Left lung (tissue), 10 donors: ENCODE data around the gene AUTS2. TPM values are rescaled to one million over a fixed set of nuclear protein-coding genes. Genes with fewer than 3 reads are reported as not detected.

Experiments used
- ATAC-seq: fragments of 200-7000 bp; cut with Tn5 transposase; one replicate; pipeline ENCODE4 v1.9.1; 2020; ENCODE audit warnings: moderate library complexity
- DNase-seq, 4 donors: peaks; one replicate each; pipeline ENCODE4 v3.0.0-alpha.2; 2013 to 2020
- H3K27ac ChIP-seq, 2 donors: fragments of 200-600 bp; sonication (generic) in 1 of 2; one replicate each; pipeline versions ENCODE4 v1.5.0 to v1.8.0; 2020 to 2021
- H3K27me3 ChIP-seq, 2 donors: fragments of 200-600 bp; sonication (generic) in 1 of 2; one replicate each; pipeline versions ENCODE4 v1.5.0 to v1.8.0; 2020 to 2021
- H3K36me3 ChIP-seq, 2 donors: fragments of 200-600 bp; sonication (generic) in 1 of 2; one replicate each; pipeline versions ENCODE4 v1.5.0 to v1.8.0; 2020 to 2021
- H3K4me1 ChIP-seq, 2 donors: fragments of 200-600 bp; one replicate each; pipeline ENCODE4 v1.8.0; 2021
- H3K4me3 ChIP-seq, 2 donors: fragments of 200-600 bp; sonication (generic) in 1 of 2; one replicate each; pipeline versions ENCODE4 v1.5.0 to v1.8.0; 2020 to 2021; ENCODE audit warnings: mild to moderate bottlenecking in 1 of 2
- H3K9me3 ChIP-seq, 2 donors: fragments of 200-600 bp; sonication (generic) in 1 of 2; one replicate each; pipeline versions ENCODE4 v1.5.0 to v1.8.0; 2020 to 2021
- CTCF ChIP-seq, 2 donors: fragments of 200-600 bp; sonication (generic) in 1 of 2; IDR thresholded peaks; one replicate each; pipeline versions ENCODE4 v1.5.0 to v1.8.0; 2021; ENCODE audit warnings: antibody characterized with exemption in 2 of 2
- intact Hi-C, 2 donors: fragments of 100-400 bp; cut with DNase I; formaldehyde crosslinking; loops; one replicate each; pipeline versions ENCODE4 v1.11.2 to v1.14.2; 2022
- polyA plus RNA-seq, 6 donors: library from polyadenylated mRNA; unstranded; fragments of 120-200 nt; gene quantifications; one replicate each; pipeline ENCODE4 v1.2.1, GENCODE V29; 2013; ENCODE audit not compliant: insufficient read length in 6 of 6
- total RNA-seq, 2 donors: library from RNA; stranded (reverse); fragmentation: NEBNext Ultra II Directional; extraction: Animal tissue kit (Norgen Biotek cat#: 25700); gene quantifications; one replicate each; pipeline ENCODE4 v1.2.1, GENCODE V29; 2021
- donor health status: DM: no; HTN: yes; CAD: no.
- donor health status: DM: no; HTN: no; CAD: no.

AUTS2 gene
- total and polyA plus RNA-seq, 8 donors = 40.4 to 119 (median 103) TPM

- intact Hi-C loops = no loop called here
- DNase-seq = no peak
These were observed 308.2 kb downstream of the AUTS2 start for GRCh38 chr7:69906283-69906995.

GRCh38 chr7:69907720-69908119, 309.4 kb downstream of the AUTS2 start:
- Histone ChIP-seq H3K4me3 (no peak overlapping the region), H3K27me3 (no peaks in the 10 kb centered on the region), H3K9me3 (peaks cover 0 to 21% of the 10 kb centered on the region in 2 donors), H3K27ac (no peak overlapping the region), H3K36me3 (no peaks in the 10 kb centered on the region), H3K4me1 (no peaks in the 10 kb centered on the region)
- TF ChIP-seq CTCF (IDR thresholded peaks at IDR 0.05) = no peak
- DNase-seq (no peak), ATAC-seq (no peak)
- intact Hi-C loops = no loop called here

More at GRCh38 chr7:69906283-69906995, 308.2 kb downstream of the AUTS2 start:
- no peak overlapping the region for H3K27ac ChIP-seq
- no peak overlapping the region for H3K4me3 ChIP-seq
- no peak for TF ChIP-seq CTCF (IDR thresholded peaks at IDR 0.05)
- peaks cover 0 to 14% of the 10 kb centered on the region in 2 donors for H3K9me3 ChIP-seq
- no peak for ATAC-seq
- no peaks in the 10 kb centered on the region for H3K36me3 ChIP-seq
- no peaks in the 10 kb centered on the region for H3K27me3 ChIP-seq
- H3K4me1 ChIP-seq = no peaks in the 10 kb centered on the region

GRCh38 chr7:69908454-69908853, 310.2 kb downstream of the AUTS2 start:
- no peak for TF ChIP-seq CTCF (IDR thresholded peaks at IDR 0.05)
- Histone ChIP-seq H3K36me3 (no peaks in the 10 kb centered on the region), H3K27me3 (no peaks in the 10 kb centered on the region), H3K27ac (no peak overlapping the region), H3K4me1 (no peaks in the 10 kb centered on the region), H3K9me3 (peaks cover 0 to 21% of the 10 kb centered on the region in 2 donors), H3K4me3 (no peak overlapping the region)
- DNase-seq = no peak
- intact Hi-C loops = no loop called here
- ATAC-seq = peak; percentile 45

- no peaks in the 10 kb centered on the region for H3K4me1 ChIP-seq
- intact Hi-C loops = no loop called here
- no peak for TF ChIP-seq CTCF (IDR thresholded peaks at IDR 0.05)
- H3K9me3 ChIP-seq = peaks cover 0 to 21% of the 10 kb centered on the region in 2 donors
- no peak overlapping the region for H3K27ac ChIP-seq
- no peaks in the 10 kb centered on the region for H3K36me3 ChIP-seq
- ATAC-seq (no peak), DNase-seq (peak in 1 of 4 donors; percentile 57)
- H3K27me3 ChIP-seq = no peaks in the 10 kb centered on the region
- no peak overlapping the region for H3K4me3 ChIP-seq
These were observed 311.9 kb downstream of the AUTS2 start for GRCh38 chr7:69910150-69910549.

- Histone ChIP-seq H3K4me3 (no peak overlapping the region), H3K27me3 (no peaks in the 10 kb centered on the region), H3K4me1 (no peaks in the 10 kb centered on the region), H3K27ac (no peak overlapping the region), H3K9me3 (peaks cover 0 to 21% of the 10 kb centered on the region in 2 donors), H3K36me3 (no peaks in the 10 kb centered on the region)
- TF ChIP-seq CTCF (IDR thresholded peaks at IDR 0.05) = no peak
- intact Hi-C loops = no loop called here
- DNase-seq = no peak
- ATAC-seq = no peak
These were observed 313.1 kb downstream of the AUTS2 start for GRCh38 chr7:69911337-69911736.
